HG03521 (cell line): ENCODE data around the gene ZBTB24.

Source experiments
- ATAC-seq: cut with Tn5 transposase; IDR thresholded peaks from one replicate; pipeline ENCODE4 v1.9.1; 2021; ENCODE audit warnings: mild to moderate bottlenecking, moderate library complexity; ENCODE audit not compliant: unreplicated experiment

Gene ZBTB24

GRCh38 chr6:109453594-109454495 lies 29.2 kb downstream of the ZBTB24 start:
- ATAC-seq: no peak

DNA sequence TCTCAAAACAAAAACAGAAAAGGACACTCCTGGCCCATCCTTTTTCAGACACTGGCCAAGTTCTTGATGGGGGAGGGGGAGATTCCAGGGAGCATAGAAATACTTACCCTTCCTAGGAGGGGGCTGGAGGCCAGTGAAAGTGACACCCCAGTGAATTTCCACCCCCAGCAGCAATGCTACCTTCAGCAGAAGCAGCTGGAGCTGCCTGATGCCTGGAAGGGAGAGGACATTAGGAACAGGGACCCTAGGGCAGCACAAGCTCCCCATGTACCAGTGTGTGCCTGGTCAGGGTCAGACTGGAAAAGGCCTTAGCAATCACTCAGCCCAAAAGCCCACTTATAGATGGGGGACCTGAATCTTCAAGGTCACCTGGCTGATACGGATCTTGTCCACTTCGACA lies 29.9 kb downstream of the ZBTB24 start:
- ATAC-seq: no peak

GRCh38 chr6:109452181-109452580 lies 30.8 kb downstream of the ZBTB24 start:
- ATAC-seq: no peak

DNA sequence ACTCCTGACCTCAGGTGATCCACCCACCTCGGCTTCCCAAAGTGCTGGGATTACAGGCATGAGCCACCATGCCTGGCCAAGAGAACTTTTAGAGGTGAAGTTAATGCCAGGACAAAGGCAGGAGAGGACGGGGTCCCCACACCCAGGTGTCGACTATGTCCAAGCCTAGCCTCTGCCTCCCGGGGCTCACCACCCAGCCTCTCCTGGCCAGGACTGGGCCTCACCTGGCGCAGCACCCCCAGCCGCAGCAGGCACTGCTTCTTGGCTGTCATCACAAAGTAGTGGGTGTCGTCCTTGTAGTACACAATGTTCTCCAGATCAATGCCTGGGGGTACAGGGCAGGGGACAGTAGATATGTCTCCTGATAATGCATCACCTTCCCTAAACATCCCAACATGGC lies 31.6 kb downstream of the ZBTB24 start:
- no peak for ATAC-seq

DNA sequence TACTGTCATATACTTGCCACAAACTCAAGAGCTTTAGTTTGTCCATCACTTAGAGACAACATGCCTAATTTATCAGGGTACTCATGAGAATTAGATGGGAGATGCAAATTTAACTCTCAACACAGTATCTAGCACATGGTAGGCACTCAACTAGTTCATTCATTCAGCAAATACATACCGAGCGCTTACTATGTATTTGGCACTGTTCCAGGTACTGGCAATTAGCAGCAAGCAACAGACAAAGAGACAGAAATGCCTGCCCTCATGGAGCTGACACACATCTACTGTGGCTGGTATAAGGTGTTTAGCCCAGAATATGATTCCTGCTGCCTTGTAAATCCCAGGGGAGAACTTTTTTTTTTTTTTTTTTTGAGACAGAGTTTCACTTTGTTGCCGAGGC lies 32.2 kb downstream of the ZBTB24 start:
- ATAC-seq: no peak

- ATAC-seq: no peak
Measured at GRCh38 chr6:109449795-109450673, 33.0 kb downstream of the ZBTB24 start.

GRCh38 chr6:109449064-109449794 lies 33.8 kb downstream of the ZBTB24 start:
- no peak for ATAC-seq

DNA sequence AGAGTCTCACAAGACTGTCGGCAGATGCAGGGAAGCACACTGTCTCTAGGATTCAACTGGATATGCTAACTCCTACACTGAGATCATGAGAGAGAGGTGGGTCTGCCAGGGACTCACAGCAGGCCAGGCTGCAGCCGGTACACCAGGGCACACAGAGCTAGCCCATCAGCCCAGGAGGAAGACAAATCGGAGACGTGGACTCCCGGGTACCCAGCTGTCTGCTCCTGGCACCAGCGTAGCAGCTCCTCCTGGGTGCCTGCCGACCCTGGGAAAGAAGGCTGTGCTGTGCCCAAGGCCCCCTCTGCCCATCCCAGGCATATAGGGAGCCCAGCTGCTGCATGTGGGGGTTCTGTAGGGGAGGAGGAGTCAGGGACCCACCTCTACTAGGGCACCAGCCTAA lies 34.4 kb downstream of the ZBTB24 start:
- no peak for ATAC-seq

DNA sequence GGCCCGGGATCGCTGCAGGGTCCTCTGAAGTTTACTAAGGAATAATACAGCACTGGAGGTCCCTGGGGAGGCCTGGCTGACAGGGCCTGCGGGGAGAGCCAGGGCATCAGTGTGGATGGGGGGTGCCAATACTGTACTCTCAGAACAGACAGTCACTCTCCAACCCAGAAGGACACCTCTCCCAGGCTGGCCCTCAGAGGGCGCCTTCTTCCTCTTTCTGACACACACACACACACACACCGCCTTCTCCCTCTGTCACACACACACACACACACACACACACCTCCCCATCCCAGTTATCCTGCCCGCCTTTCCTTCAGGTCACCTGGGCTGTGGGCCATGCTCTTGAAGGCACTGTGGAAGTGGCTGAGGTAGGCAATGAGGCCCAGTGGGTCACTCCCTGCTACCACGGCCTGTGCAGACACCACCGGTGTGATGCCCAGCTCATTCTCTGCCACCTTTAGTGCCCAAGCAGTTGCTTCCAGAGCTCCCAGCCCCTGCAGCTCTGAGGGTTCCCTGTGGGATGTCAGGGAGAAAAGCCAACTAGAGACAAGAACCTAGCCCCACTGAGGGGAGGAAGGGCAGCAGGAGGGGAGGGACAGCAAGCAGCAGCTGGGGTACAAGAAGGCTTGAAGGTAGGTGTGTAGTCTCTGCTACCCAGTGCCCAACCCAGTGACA lies 35.0 kb downstream of the ZBTB24 start:
- ATAC-seq: no peak

DNA sequence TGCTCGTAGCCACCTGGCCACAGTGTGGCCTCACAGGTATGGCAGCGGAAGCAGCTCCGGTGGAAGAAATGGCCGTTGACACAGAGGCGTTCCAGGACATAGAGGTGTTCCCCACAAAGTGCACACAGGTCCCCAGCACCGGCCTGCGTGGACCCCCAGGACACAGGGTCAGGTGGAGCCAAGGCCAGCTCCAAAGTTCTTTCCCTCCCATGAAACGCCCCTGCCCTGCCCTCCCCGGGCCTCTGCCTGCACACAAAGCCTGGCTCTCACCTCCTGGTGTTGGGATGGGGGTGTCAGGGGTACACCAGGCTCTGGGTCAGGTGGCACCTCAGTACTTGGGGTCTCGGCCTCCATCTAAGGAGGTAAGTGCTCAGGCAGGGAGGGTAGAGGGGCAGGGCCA lies 35.9 kb downstream of the ZBTB24 start:
- ATAC-seq: no peak

- no peak for ATAC-seq
Measured at GRCh38 chr6:109446541-109446940, 36.5 kb downstream of the ZBTB24 start.

GRCh38 chr6:109446072-109446471 lies 36.9 kb downstream of the ZBTB24 start:
- no peak for ATAC-seq

- no peak for ATAC-seq
Measured at GRCh38 chr6:109445382-109445781, 37.6 kb downstream of the ZBTB24 start.

GRCh38 chr6:109443425-109443950 lies 39.5 kb downstream of the ZBTB24 start:
- ATAC-seq: no peak

GRCh38 chr6:109442393-109442924 lies 40.6 kb downstream of the ZBTB24 start:
- no peak for ATAC-seq

- peak; percentile 4 for ATAC-seq
Measured at GRCh38 chr6:109441069-109441816, 41.8 kb downstream of the ZBTB24 start.

GRCh38 chr6:109440331-109441068 lies 42.5 kb downstream of the ZBTB24 start, which contains the start of the genes PPIL6 and SMPD2:
TSS of gene PPIL6 (minus strand) at chr6:109440628. CDS start at chr6:109440590, 38 bp downstream.
TSS of gene SMPD2 (plus strand) at chr6:109440724. CDS start at chr6:109441122, 398 bp downstream.
- peak; percentile 85 for ATAC-seq

DNA sequence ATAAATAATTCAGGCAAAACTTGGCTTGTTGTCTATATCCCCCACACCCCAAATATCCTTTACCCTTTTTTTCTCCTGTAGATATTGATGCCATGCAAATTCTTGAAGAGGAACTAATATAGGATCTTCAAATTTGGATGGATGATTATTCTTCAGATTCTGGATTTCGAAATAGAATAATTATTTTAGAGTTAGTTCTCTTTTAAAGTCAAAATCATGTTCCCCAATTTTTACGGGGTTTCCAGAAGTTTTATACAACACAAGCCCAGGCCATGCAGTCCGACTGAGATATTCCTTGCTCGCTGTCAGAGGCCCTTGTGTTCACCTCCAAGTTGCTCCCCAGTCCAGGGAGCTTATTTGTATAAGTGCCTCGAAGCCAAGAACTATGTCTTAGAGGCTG lies 47.0 kb downstream of the ZBTB24 start:
- ATAC-seq: no peak
